Trophoblast cell (in vitro differentiated cells and primary cell): ENCODE results near the gene ISM1.

ENCODE experiments used
- DNase-seq, 2 donors: peaks; one replicate each; pipeline ENCODE4 v3.0.0-alpha.2; 2016
- H2AFZ ChIP-seq: 2 replicates; pipeline ENCODE4 v1.6.1; 2013; ENCODE audit warnings: low read length, moderate library complexity, mild to moderate bottlenecking; ENCODE audit not compliant: insufficient read depth, poor library complexity
- H2AK5ac ChIP-seq: 2 replicates; pipeline ENCODE4 v1.6.1; 2013; ENCODE audit warnings: mild to moderate bottlenecking, low read length
- H2BK120ac ChIP-seq: 2 replicates; pipeline ENCODE4 v1.6.1; 2013; ENCODE audit warnings: low read length, mild to moderate bottlenecking, moderate library complexity; ENCODE audit not compliant: insufficient read depth, poor library complexity
- H2BK12ac ChIP-seq: 2 replicates; pipeline ENCODE4 v1.6.1; 2013; ENCODE audit warnings: mild to moderate bottlenecking, low read length, moderate library complexity
- H2BK5ac ChIP-seq: 2 replicates; pipeline ENCODE4 v1.6.1; 2013; ENCODE audit warnings: low read length, low read depth, moderate library complexity, mild to moderate bottlenecking; ENCODE audit not compliant: poor library complexity
- H3K14ac ChIP-seq: 2 replicates; pipeline ENCODE4 v1.6.1; 2013; ENCODE audit warnings: mild to moderate bottlenecking, low read length
- H3K18ac ChIP-seq: 2 replicates; pipeline ENCODE4 v1.6.1; 2013; ENCODE audit warnings: mild to moderate bottlenecking, low read length
- H3K23ac ChIP-seq: 2 replicates; pipeline ENCODE4 v1.6.1; 2013; ENCODE audit warnings: low read length
- H3K27ac ChIP-seq: 2 replicates; pipeline ENCODE4 v1.5.1; 2013; ENCODE audit warnings: low read depth, mild to moderate bottlenecking, inconsistent platforms, low read length, moderate library complexity
- H3K27me3 ChIP-seq: 2 replicates; pipeline ENCODE4 v1.6.1; 2013; ENCODE audit warnings: inconsistent platforms, mild to moderate bottlenecking, low read length, moderate library complexity; ENCODE audit not compliant: insufficient read depth
- H3K36me3 ChIP-seq, 2 experiments: 1 replicate in 1 of 2; 2 replicates in 1 of 2; pipeline ENCODE4 v1.6.1; 2013; ENCODE audit warnings: low read length in 2 of 2, mild to moderate bottlenecking in 2 of 2, moderate library complexity in 1 of 2; ENCODE audit not compliant: insufficient read depth in 2 of 2, control insufficient read depth in 1 of 2
- H3K4ac ChIP-seq: 2 replicates; pipeline ENCODE4 v1.6.1; 2013; ENCODE audit warnings: low read depth, mild to moderate bottlenecking, low read length, moderate library complexity
- H3K4me1 ChIP-seq, 2 experiments: 1 replicate in 1 of 2; 2 replicates in 1 of 2; pipeline ENCODE4 v1.6.1; 2013; ENCODE audit warnings: low read length in 2 of 2, mild to moderate bottlenecking in 2 of 2, moderate library complexity in 1 of 2; ENCODE audit not compliant: insufficient read depth in 2 of 2, control insufficient read depth in 1 of 2
- H3K4me2 ChIP-seq: 2 replicates; pipeline ENCODE4 v1.6.1; 2013; ENCODE audit warnings: inconsistent platforms, mild to moderate bottlenecking, low read length, moderate library complexity
- H3K4me3 ChIP-seq: 2 replicates; pipeline ENCODE4 v1.5.1; 2013; ENCODE audit warnings: mild to moderate bottlenecking, low read depth, low read length, inconsistent platforms
- H3K79me1 ChIP-seq: one replicate; pipeline ENCODE4 v1.6.1; 2013; ENCODE audit warnings: low read length
- H3K79me2 ChIP-seq: 2 replicates; pipeline ENCODE4 v1.6.1; 2013; ENCODE audit warnings: low read length, mild to moderate bottlenecking; ENCODE audit not compliant: control insufficient read depth, insufficient read depth, poor library complexity
- H3K9ac ChIP-seq: 2 replicates; pipeline ENCODE4 v1.6.1; 2013; ENCODE audit warnings: mild to moderate bottlenecking, low read length
- H3K9me3 ChIP-seq: 2 replicates; pipeline ENCODE4 v1.6.1; 2013; ENCODE audit warnings: low read depth, mild to moderate bottlenecking, control low read depth, inconsistent platforms, low read length; ENCODE audit not compliant: insufficient read depth
- H4K12ac ChIP-seq: 2 replicates; pipeline ENCODE4 v1.6.1; 2013; ENCODE audit warnings: low read depth, mild to moderate bottlenecking, low read length, moderate library complexity
- H4K8ac ChIP-seq: 2 replicates; pipeline ENCODE4 v1.6.1; 2013; ENCODE audit warnings: low read depth, mild to moderate bottlenecking, low read length, moderate library complexity
- H4K91ac ChIP-seq: one replicate; pipeline ENCODE4 v1.6.1; 2013; ENCODE audit warnings: low read depth, mild to moderate bottlenecking, low read length, moderate library complexity
- WGBS: extraction: QIAGEN DNeasy Blood & Tissue Kit; methylation state at CpG from one replicate; pipeline ENCODE4 v1.1.7; 2013; ENCODE audit warnings: missing lambda C conversion rate; ENCODE audit not compliant: insufficient read length, insufficient coverage; ENCODE audit errors: extremely low coverage; 5-methylcytosine and 5-hydroxymethylcytosine counted together

ISM1 gene

DNA sequence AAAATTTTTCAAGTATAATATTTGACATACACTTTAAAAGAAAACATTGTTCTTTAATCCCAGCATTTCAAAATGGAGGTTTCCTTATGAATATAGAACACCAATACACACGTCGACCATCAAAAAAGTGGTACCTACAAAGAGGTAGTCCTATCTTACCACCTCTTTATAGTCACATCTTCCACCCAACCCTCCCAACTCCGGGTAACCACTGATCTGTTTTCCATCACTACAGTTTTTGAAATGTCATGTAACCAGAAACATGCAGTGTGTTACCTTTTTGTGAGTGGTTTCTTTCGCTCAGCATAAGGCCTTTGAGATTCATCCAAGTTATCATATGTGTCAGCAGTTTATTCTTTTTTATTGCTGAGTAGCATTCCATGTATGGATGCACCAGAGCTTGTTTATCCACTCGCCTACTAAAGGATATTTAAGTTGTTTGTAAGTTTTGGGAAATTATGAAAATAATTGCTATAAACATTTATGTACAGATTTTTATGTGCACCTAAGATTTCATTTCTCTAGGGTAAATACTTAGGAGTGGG, 104.8 kb downstream of the ISM1 start:
- no peak overlapping the region for H3K4ac ChIP-seq
- no peaks in the 10 kb centered on the region for H3K79me2 ChIP-seq
- no peak for DNase-seq
- no peak overlapping the region for H3K4me2 ChIP-seq
- H3K27ac ChIP-seq, result no peak overlapping the region
- no peak overlapping the region for H2BK5ac ChIP-seq
- H3K36me3 ChIP-seq, result no peaks in the 10 kb centered on the region
- no peak overlapping the region for H3K23ac ChIP-seq
- no peak overlapping the region for H2AK5ac ChIP-seq
- H4K12ac ChIP-seq, result no peak overlapping the region
- no peak overlapping the region for H4K8ac ChIP-seq
- no peak overlapping the region for H2BK12ac ChIP-seq
- H3K14ac ChIP-seq, result no peak overlapping the region
- no peak overlapping the region for H3K9ac ChIP-seq
- H3K4me1 ChIP-seq, result peaks cover 8 to 14% of the 10 kb centered on the region in 2 experiments
- no peak overlapping the region for H3K18ac ChIP-seq
- no peak overlapping the region for H2BK120ac ChIP-seq
- no peak overlapping the region for H4K91ac ChIP-seq
- H2AFZ ChIP-seq, result no peak overlapping the region
- no CpG with 5 or more reads among the region's 5 CpGs for WGBS
- no peaks in the 10 kb centered on the region for H3K9me3 ChIP-seq
- no peaks in the 10 kb centered on the region for H3K27me3 ChIP-seq
- H3K79me1 ChIP-seq, result peaks cover 10% of the 10 kb centered on the region
- no peak overlapping the region for H3K4me3 ChIP-seq

GRCh38 chr20:13331536-13331935, 110.5 kb downstream of the ISM1 start:
- H3K36me3 ChIP-seq, result no peaks in the 10 kb centered on the region
- H3K14ac ChIP-seq, result no peak overlapping the region
- no peak overlapping the region for H4K8ac ChIP-seq
- H4K12ac ChIP-seq, result no peak overlapping the region
- H2AK5ac ChIP-seq, result no peak overlapping the region
- no peak overlapping the region for H2BK5ac ChIP-seq
- no CpG with 5 or more reads among the region's 1 CpG for WGBS
- no peak overlapping the region for H3K18ac ChIP-seq
- no peak overlapping the region for H3K9ac ChIP-seq
- no peak overlapping the region for H3K27ac ChIP-seq
- H3K4me2 ChIP-seq, result no peak overlapping the region
- H2BK120ac ChIP-seq, result no peak overlapping the region
- no peak overlapping the region for H3K23ac ChIP-seq
- H3K9me3 ChIP-seq, result no peaks in the 10 kb centered on the region
- H2AFZ ChIP-seq, result no peak overlapping the region
- no peak overlapping the region for H3K4me3 ChIP-seq
- H3K27me3 ChIP-seq, result no peaks in the 10 kb centered on the region
- no peak overlapping the region for H3K4ac ChIP-seq
- no peaks in the 10 kb centered on the region for H3K79me1 ChIP-seq
- no peaks in the 10 kb centered on the region for H3K4me1 ChIP-seq
- no peak overlapping the region for H4K91ac ChIP-seq
- no peak for DNase-seq
- no peaks in the 10 kb centered on the region for H3K79me2 ChIP-seq
- H2BK12ac ChIP-seq, result no peak overlapping the region

GRCh38 chr20:13333036-13333435, 112.0 kb downstream of the ISM1 start:
- no peak for DNase-seq
- no peaks in the 10 kb centered on the region for H3K36me3 ChIP-seq
- no peak overlapping the region for H2BK12ac ChIP-seq
- no CpG with 5 or more reads among the region's 2 CpGs for WGBS
- no peak overlapping the region for H3K18ac ChIP-seq
- H2BK5ac ChIP-seq, result no peak overlapping the region
- H3K27me3 ChIP-seq, result no peaks in the 10 kb centered on the region
- H3K79me1 ChIP-seq, result peaks cover 3% of the 10 kb centered on the region
- no peak overlapping the region for H2BK120ac ChIP-seq
- H3K27ac ChIP-seq, result no peak overlapping the region
- H2AFZ ChIP-seq, result no peak overlapping the region
- no peak overlapping the region for H3K9ac ChIP-seq
- no peak overlapping the region for H3K4me2 ChIP-seq
- H4K91ac ChIP-seq, result no peak overlapping the region
- H3K4ac ChIP-seq, result no peak overlapping the region
- H4K8ac ChIP-seq, result no peak overlapping the region
- no peaks in the 10 kb centered on the region for H3K79me2 ChIP-seq
- no peak overlapping the region for H3K23ac ChIP-seq
- no peaks in the 10 kb centered on the region for H3K9me3 ChIP-seq
- H4K12ac ChIP-seq, result no peak overlapping the region
- no peak overlapping the region for H3K4me3 ChIP-seq
- no peak overlapping the region for H2AK5ac ChIP-seq
- no peak overlapping the region for H3K14ac ChIP-seq
- H3K4me1 ChIP-seq, result no peaks in the 10 kb centered on the region

- Histone ChIP-seq H4K8ac (no peak overlapping the region), H3K18ac (no peak overlapping the region), H3K27me3 (no peaks in the 10 kb centered on the region), H3K27ac (no peak overlapping the region), H3K9ac (no peak overlapping the region), H3K9me3 (no peaks in the 10 kb centered on the region), H4K91ac (no peak overlapping the region), H2AK5ac (no peak overlapping the region), H2BK5ac (no peak overlapping the region), H4K12ac (no peak overlapping the region), H3K4ac (no peak overlapping the region), H3K4me1 (no peaks in the 10 kb centered on the region), H3K36me3 (no peaks in the 10 kb centered on the region), H2AFZ (no peak overlapping the region), H3K14ac (no peak overlapping the region), H3K4me2 (no peak overlapping the region), H3K79me1 (peaks cover 3% of the 10 kb centered on the region), H2BK120ac (no peak overlapping the region), H3K4me3 (no peak overlapping the region), H3K79me2 (no peaks in the 10 kb centered on the region), H3K23ac (no peak overlapping the region), H2BK12ac (no peak overlapping the region)
- no peak for DNase-seq
- no CpG with 5 or more reads among the region's 3 CpGs for WGBS
Observed at GRCh38 chr20:13333793-13334192, 112.7 kb downstream of the ISM1 start.
